ENCODE measurements around the gene SPINK8.
A peak's percentile ranks its signal among the peaks of the same experiment; 100 is the strongest.
"Not testable (repeated sequence)": the region's sequence is repeated elsewhere in the genome, so short reads cannot be mapped to it uniquely, and the experiment has no call there.

SPINK8 gene

DNA sequence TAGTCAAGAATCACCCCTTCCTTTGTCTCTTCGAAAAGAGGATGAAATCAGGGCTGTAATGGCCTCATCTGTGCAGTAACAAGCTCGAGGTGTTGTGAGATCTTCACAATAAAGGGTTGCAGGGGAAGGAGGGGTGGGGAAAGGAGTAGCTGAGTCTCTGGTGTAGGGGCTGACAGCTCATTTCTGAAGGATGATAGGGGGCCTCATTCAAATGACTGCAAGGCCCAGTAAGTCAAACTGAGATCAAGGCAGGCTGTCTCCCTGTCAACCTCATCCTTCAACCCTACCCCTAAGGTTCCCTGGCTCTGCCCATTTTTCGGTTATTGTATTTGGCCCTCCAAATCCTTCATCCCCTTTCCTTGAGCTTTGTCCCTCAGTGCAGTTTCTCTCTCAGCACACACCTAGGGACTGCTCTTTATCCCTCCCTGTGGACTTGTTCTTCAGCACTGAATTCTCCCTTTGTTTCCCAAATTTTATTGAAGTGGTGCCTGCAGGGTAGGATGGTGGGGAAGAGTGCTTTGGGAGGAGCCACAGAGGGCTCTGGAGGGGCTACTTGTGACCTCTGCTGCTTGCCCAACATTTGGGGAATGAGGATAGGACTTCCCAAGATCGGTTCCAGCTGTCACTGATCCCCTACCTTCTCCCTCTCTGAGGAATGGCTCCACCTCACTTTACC, 54.4 kb downstream of the SPINK8 start:
- no peak for DNase-seq (ENCODE audit: low spot score)

DNA sequence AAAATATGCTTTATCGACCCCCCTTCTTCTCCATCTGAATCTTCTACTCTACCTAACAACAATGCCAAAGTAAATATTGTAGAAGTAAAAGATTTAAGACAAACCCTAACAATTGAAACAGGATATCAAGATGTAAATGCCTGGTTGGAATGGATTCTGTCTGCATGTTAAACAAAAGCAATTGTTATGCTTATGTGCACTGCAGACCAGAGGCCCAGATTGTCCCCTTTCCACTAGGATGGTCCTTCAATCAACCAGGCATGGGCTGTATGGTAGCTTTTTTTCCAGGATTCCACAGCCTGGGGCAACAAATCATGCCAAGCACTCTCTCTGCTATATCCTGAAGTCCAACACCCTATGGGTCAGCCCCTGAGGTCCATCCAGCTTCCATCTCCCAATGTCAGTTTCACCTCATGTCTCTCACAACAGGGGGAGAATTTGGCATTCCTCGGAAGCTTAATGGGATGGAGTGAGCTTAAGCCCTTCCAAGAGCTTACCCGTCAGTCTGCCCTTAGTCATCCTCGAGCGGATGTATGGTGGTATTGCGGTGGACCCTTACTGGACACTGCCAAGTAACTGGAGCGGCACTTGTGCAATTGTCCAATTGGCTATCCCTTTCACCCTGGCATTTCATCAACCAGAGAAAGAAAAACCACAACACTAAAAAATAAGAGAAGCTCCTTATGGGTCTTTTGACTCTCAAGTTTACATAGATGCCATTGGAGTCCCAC, 56.4 kb downstream of the SPINK8 start:
- DNase-seq (ENCODE audit: low spot score): no peak

DNA sequence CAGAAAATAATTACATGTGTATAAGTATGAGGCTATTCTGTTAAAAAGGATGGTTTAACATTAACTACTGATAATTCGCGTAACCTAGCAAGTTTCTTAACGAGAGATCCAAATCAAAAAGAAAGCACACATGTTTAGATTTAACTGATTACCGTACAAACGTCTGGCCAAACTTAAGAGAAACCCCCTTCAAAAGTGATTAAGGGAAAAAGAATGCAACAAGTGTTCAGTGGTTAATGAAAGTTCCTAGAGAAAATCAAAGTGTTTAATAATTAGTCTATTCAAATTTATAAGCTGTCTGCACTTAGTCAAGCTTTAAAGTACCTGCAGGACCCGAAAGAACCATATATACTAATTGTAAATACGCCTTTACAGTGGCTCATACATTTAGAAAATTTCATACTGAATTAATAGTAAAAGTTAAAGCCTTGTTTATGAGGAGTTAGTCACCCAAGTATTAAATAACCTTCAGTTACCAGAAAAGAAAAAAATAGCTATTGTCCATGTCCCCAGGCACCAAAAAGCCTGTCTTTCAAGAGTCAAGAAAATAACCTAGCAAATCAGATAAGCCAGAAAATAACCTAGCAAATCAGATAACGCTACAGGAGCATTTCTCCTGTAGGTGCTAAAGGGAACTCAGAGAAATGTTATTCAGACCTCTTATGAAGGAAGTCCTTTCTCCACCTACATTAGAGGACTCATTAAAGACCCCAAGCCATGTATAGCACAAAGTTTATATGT, 58.0 kb downstream of the SPINK8 start:
- DNase-seq (ENCODE audit: low spot score): no peak

DNA sequence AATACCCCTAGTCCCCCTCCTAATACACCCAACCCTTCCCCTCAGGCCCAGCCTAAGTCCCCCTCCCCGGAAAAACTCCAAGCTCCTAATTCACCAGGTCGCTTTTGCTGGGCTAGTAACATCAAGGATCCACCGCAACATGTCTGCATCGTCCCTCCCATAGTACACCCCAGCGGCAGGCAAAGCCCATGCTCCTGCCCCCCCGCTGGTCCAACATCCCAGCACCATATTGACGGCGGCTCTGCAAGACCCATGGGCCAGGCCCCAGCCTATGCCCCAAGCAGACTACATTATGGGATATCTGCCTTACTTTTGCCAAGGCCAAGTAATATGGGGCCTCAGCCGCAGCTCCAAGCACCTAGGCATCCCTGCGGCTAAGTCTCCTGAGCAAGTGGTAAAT, 59.0 kb downstream of the SPINK8 start:
- DNase-seq (ENCODE audit: low spot score): no peak

DNA sequence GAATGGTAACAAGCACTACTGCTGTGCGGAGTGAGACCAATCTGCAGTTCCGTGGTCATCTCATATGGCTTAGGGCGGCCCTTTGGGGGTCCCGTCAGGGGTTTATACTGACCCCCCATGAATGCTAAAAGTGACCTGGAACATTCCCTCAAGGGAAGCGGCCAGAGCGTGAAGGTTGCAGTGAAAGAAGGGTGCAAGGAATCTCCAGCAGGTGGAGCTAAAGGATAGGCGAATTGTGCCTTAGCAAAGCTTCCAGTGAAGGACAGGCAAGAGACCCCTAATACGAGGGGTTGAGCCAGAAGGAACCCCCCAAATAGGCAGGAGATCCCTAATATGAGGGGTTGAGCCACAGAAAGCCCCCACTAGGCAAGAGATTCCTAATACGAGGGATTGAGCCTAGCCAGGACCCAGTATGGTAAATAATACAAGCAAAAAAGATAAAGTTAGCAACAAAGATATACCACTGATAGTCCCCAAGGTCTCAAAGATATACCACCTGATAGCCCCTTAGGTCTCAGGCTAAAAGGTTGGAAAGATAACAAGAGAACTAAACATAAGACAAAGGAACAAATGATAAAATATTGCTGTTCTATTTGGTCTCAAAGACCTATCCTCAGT, 59.8 kb downstream of the SPINK8 start:
- peak; percentile 82 for DNase-seq (ENCODE audit: low spot score)

DNA sequence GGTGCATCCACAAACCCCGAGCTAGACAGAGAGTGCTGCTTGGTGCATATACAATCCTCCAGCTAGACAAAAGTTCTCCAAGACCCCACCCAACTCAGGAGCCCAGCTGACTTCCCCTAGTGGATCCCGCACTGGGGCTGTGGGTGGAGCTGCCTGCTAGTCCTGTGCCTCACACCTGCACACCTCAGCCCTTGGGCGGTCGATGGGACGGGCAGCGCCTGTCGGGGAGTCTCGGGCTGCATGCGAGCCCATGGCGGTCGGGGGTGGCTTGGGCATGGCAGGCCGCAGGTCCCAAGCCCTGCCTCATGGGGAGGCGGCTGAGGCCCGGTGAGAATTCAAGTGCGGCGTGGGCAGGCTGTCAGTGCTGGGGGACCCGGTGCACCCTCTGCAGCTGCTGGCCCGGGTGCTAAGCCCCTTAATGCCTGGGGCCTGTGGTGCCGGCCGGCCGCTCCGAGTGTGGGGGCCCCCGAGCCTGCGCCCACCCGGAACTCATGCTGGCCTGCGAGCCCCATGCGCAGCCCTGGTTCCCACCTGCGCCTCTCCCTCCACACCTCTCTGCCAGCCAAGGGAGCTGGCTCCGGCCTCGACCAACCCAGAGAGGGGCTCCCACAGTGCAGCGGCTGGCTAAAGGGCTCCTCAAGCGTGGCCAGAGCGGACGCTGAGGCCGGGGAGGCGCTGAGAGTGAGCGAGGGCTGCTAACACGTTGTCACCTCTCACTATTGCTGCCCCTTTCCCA, 61.5 kb downstream of the SPINK8 start:
- no peak for DNase-seq (ENCODE audit: low spot score)

DNA sequence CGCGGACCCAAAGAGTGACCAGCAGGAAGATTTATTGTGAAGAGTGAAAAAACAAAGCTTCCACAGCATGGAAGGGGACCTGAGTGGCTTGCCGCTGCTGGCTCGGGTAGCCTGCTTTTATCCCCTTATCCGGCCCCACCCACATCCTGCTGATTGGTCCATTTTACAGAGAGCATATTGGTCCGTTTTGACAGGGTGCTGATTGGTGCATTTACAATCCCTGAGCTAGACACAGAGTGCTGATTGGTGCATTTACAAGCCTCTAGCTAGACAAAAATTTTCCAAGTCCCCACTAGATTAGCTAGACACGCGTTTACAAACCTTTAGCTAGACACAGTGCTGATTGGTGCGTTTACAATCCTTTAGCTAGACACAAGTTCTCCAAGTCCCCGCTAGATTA, 62.2 kb downstream of the SPINK8 start:
- DNase-seq (ENCODE audit: low spot score): not testable (repeated sequence)

DNA sequence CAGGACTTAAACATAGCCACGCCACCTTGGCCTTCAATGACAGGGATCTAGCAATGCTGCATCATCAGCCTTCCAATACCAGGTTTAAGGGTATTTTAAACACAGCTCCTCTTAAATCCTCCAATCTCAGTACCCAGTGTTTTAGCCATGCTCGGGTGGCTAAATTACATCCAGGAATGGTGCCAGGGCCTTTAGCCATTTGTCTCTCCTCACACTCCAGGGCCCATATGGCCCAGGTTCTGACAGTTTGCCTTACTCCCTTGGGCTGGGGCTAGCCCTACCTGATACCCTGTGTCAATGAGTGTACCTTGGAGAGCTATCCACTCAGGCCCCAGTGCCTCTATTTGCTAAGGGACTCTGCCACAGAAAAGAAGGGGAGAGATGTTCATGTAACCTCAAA, 63.2 kb downstream of the SPINK8 start:
- DNase-seq (ENCODE audit: low spot score): no peak

DNA sequence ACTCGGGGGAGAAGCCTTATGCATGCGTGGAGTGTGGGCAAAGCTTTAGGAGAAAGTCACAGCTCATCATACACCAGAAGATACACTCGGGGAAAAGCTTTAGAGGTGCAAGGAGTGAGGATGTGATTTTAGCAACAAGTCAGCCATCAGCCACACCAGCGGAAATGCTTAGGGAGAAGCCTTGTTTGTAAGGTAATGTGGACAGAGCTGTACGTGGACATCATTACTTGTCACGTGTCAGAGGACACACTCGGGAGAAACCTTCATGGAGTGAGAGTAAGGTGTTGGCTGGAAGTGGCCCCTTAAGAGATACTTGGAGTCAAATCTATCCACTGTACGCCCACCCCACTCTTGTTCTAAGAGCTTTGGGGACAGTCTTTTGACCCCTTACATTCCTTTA, 63.9 kb downstream of the SPINK8 start:
- no peak for DNase-seq (ENCODE audit: low spot score)

DNA sequence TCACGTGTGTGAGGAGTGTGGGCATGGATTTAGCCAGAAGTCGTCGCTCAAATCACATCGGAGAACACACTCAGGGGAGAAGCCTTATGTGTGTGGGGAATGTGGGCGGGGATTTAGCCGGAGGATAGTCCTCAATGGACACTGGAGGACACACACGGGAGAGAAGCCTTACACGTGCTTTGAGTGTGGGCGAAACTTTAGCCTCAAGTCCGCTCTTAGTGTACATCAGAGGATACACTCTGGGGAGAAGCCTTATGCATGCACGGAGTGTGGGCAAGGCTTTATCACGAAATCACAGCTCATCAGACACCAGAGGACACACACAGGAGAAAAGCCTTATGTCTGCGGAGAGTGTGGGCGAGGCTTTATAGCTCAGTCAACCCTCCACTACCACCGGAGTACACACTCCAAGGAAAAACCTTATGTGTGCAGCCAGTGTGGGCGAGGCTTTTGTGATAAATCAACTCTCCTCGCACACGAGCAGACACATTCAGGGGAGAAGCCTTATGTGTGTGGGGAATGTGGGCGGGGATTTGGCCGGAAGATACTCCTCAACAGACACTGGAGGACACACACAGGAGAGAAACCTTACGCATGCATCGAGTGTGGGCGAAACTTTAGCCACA, 64.4 kb downstream of the SPINK8 start:
- DNase-seq (ENCODE audit: low spot score): no peak

DNA sequence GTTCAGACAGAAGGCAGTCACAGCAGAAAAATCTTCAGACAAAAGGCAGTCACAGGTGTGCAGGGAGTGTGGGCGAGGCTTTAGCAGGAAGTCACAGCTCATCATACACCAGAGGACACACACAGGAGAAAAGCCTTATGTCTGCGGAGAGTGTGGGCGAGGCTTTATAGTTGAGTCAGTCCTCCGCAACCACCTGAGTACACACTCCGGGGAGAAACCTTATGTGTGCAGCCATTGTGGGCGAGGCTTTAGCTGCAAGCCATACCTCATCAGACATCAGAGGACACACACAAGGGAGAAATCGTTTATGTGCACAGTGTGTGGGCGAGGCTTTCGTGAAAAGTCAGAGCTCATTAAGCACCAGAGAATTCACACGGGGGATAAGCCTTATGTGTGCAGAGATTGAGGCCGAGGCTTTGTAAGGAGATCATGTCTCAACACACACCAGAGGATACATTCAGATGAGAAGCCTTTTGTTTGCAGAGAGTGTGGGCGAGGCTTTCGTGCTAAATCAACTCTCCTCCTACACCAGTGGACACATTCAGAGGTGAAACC, 65.0 kb downstream of the SPINK8 start:
- DNase-seq (ENCODE audit: low spot score): no peak

DNA sequence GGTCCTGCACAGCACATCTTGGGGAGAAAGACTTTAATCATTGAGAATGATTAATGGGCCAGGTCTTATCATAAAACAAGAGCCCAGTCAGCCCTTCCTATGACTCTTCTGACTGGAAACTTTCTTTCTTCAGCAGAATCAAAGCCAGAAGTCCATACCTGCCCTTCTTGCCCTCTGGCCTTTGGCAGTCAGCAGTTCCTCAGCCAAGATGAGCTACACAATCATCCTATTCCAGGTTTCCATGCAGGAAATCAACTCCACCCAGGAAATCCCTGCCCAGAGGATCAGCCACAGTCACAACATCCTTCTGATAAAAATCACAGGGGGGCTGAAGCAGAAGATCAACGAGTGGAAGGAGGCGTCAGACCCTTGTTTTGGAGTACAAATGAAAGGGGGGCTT, 65.7 kb downstream of the SPINK8 start:
- no peak for DNase-seq (ENCODE audit: low spot score)

DNA sequence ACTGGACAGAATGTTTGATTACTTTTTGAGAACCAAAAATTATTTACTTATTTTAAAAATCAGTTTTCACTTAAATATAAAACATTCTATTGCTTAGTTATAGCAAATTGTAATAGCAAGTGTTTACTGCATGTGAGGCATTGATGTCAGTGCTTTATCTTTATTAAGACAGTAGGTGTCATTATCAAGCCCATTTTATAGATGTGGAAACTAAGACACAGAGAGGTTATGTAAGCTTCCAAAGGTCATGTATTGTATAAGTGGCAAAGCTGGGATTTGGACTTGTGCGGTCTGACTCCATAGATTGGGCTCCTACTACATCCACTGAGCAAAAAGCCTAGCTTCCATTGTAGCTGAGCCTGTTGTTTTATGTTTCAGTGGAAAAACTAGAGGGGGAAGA, 74.9 kb downstream of the SPINK8 start:
- DNase-seq (ENCODE audit: low spot score): no peak

Measured in GM03348 (cell line).